Measurements from ENCODE around the gene AREL1. TPM values are rescaled to one million over a fixed set of nuclear protein-coding genes. Genes with fewer than 3 reads are reported as not detected.
"Not testable (repeated sequence)": the region's sequence is repeated elsewhere in the genome, so short reads cannot be mapped to it uniquely, and the experiment has no call there.

The AREL1 gene
- total RNA-seq = 27.9 and 44.4 TPM in 2 replicates

- DNase-seq (ENCODE audit: extremely low read depth, low read depth, low spot score) = peak; percentile 55
Measured at GRCh38 chr14:74712499-74713394, at the start of gene AREL1, which contains the start of gene FCF1. Gene AREL1 (minus strand): TSS chr14:74713080. CDS start chr14:74685615, 27,465 bp downstream. Gene FCF1 (plus strand): TSS chr14:74713144. CDS start chr14:74713198, 54 bp downstream.

GRCh38 chr14:74758505-74758904 is 45.6 kb upstream of the AREL1 start:
- not testable (repeated sequence) for DNase-seq (ENCODE audit: extremely low read depth, low read depth, low spot score)

GRCh38 chr14:74756326-74756725 is 43.4 kb upstream of the AREL1 start:
- DNase-seq (ENCODE audit: extremely low read depth, low read depth, low spot score) = no peak

- DNase-seq (ENCODE audit: extremely low read depth, low read depth, low spot score) = no peak
Measured at GRCh38 chr14:74754899-74755298, 42.0 kb upstream of the AREL1 start.

GRCh38 chr14:74754157-74754556 is 41.3 kb upstream of the AREL1 start:
- no peak for DNase-seq (ENCODE audit: extremely low read depth, low read depth, low spot score)

- no peak for DNase-seq (ENCODE audit: extremely low read depth, low read depth, low spot score)
Measured at GRCh38 chr14:74747237-74747636, 34.4 kb upstream of the AREL1 start.

- DNase-seq (ENCODE audit: extremely low read depth, low read depth, low spot score) = no peak
Measured at GRCh38 chr14:74739293-74740030, 26.6 kb upstream of the AREL1 start.

- no peak for DNase-seq (ENCODE audit: extremely low read depth, low read depth, low spot score)
Measured at GRCh38 chr14:74737753-74738325, 25.0 kb upstream of the AREL1 start.

GRCh38 chr14:74735125-74735524 is 22.2 kb upstream of the AREL1 start:
- no peak for DNase-seq (ENCODE audit: extremely low read depth, low read depth, low spot score)

- no peak for DNase-seq (ENCODE audit: extremely low read depth, low read depth, low spot score)
Measured at GRCh38 chr14:74733221-74733620, 20.3 kb upstream of the AREL1 start.

- DNase-seq (ENCODE audit: extremely low read depth, low read depth, low spot score) = no peak
Measured at GRCh38 chr14:74732387-74732786, 19.5 kb upstream of the AREL1 start.

- no peak for DNase-seq (ENCODE audit: extremely low read depth, low read depth, low spot score)
Measured at GRCh38 chr14:74723134-74723533, 10.3 kb upstream of the AREL1 start.

GRCh38 chr14:74720526-74720925 is 7.6 kb upstream of the AREL1 start:
- no peak for DNase-seq (ENCODE audit: extremely low read depth, low read depth, low spot score)

GRCh38 chr14:74713395-74713735 is 485 bp upstream of the AREL1 start:
- no peak for DNase-seq (ENCODE audit: extremely low read depth, low read depth, low spot score)

GRCh38 chr14:74711651-74712050 is 1.2 kb downstream of the AREL1 start:
- DNase-seq (ENCODE audit: extremely low read depth, low read depth, low spot score) = no peak

GRCh38 chr14:74710480-74710879 is 2.4 kb downstream of the AREL1 start:
- DNase-seq (ENCODE audit: extremely low read depth, low read depth, low spot score) = no peak

- DNase-seq (ENCODE audit: extremely low read depth, low read depth, low spot score) = no peak
Measured at GRCh38 chr14:74705613-74706500, 7.0 kb downstream of the AREL1 start.

GRCh38 chr14:74704656-74705055 is 8.2 kb downstream of the AREL1 start:
- no peak for DNase-seq (ENCODE audit: extremely low read depth, low read depth, low spot score)

GRCh38 chr14:74703043-74703442 is 9.8 kb downstream of the AREL1 start:
- DNase-seq (ENCODE audit: extremely low read depth, low read depth, low spot score) = no peak

- DNase-seq (ENCODE audit: extremely low read depth, low read depth, low spot score) = no peak
Measured at GRCh38 chr14:74702293-74702692, 10.6 kb downstream of the AREL1 start.
